DMS 273 (cell line): ENCODE results near the gene HIPK2.
A peak's percentile ranks its signal among the peaks of the same experiment; 100 is the strongest.
"Not testable (repeated sequence)": the region's sequence is repeated elsewhere in the genome, so short reads cannot be mapped to it uniquely, and the experiment has no call there.

Source experiments
- DNase-seq: peaks from one replicate; lab custom pipeline; 2025; ENCODE audit not compliant: unreplicated experiment; lab: John Stamatoyannopoulos, UW

HIPK2 gene

GRCh38 chr7:139675127-139676125, 102.4 kb downstream of the HIPK2 start:
- peak; percentile 64 for DNase-seq

- DNase-seq = no peak
These were observed 103.1 kb downstream of the HIPK2 start for GRCh38 chr7:139674752-139675126.

- no peak for DNase-seq
These were observed 103.5 kb downstream of the HIPK2 start for GRCh38 chr7:139674341-139674740.

GRCh38 chr7:139673762-139674161, 104.0 kb downstream of the HIPK2 start:
- no peak for DNase-seq

- DNase-seq = peak; percentile 56
These were observed 104.6 kb downstream of the HIPK2 start for GRCh38 chr7:139673230-139673629.

- DNase-seq = no peak
These were observed 105.8 kb downstream of the HIPK2 start for GRCh38 chr7:139671967-139672366.

- DNase-seq = not testable (repeated sequence)
These were observed 107.1 kb downstream of the HIPK2 start for GRCh38 chr7:139670662-139671061.

- no peak for DNase-seq
These were observed 108.4 kb downstream of the HIPK2 start for GRCh38 chr7:139669106-139670061.

GRCh38 chr7:139667377-139667776, 110.4 kb downstream of the HIPK2 start:
- no peak for DNase-seq

GRCh38 chr7:139666501-139666900, 111.3 kb downstream of the HIPK2 start:
- DNase-seq = no peak

- no peak for DNase-seq
These were observed 113.4 kb downstream of the HIPK2 start for GRCh38 chr7:139664434-139664833.

GRCh38 chr7:139663608-139664177, 114.1 kb downstream of the HIPK2 start:
- no peak for DNase-seq

- no peak for DNase-seq
These were observed 115.9 kb downstream of the HIPK2 start for GRCh38 chr7:139661903-139662302.

GRCh38 chr7:139661043-139661440, 116.8 kb downstream of the HIPK2 start:
- DNase-seq = peak; percentile 63

GRCh38 chr7:139660317-139661042, 117.3 kb downstream of the HIPK2 start:
- DNase-seq = no peak

- DNase-seq = no peak
These were observed 117.9 kb downstream of the HIPK2 start for GRCh38 chr7:139659922-139660316.

- no peak for DNase-seq
These were observed 118.7 kb downstream of the HIPK2 start for GRCh38 chr7:139658908-139659675.

GRCh38 chr7:139658296-139658695, 119.5 kb downstream of the HIPK2 start:
- DNase-seq = no peak

- DNase-seq = no peak
These were observed 120.1 kb downstream of the HIPK2 start for GRCh38 chr7:139657725-139658124.

GRCh38 chr7:139656387-139656786, 121.4 kb downstream of the HIPK2 start:
- DNase-seq = no peak
